GM18519 (cell line): Measurements from ENCODE around the gene PLEKHN1.
"Not testable (repeated sequence)": the region's sequence is repeated elsewhere in the genome, so short reads cannot be mapped to it uniquely, and the experiment has no call there.

Experiments
- ATAC-seq: cut with Tn5 transposase; IDR thresholded peaks from one replicate; pipeline ENCODE4 v1.9.1; 2021; ENCODE audit warnings: mild to moderate bottlenecking, moderate library complexity; ENCODE audit not compliant: unreplicated experiment, low FRiP score

The PLEKHN1 gene

GRCh38 chr1:971751-972506 is 5.6 kb downstream of the PLEKHN1 start:
- ATAC-seq, result no peak

GRCh38 chr1:972726-973458 is 6.6 kb downstream of the PLEKHN1 start:
- ATAC-seq, result no peak

- no peak for ATAC-seq
Measured at GRCh38 chr1:973459-974292, 7.4 kb downstream of the PLEKHN1 start.

- no peak for ATAC-seq
Measured at GRCh38 chr1:974293-974640, 8.0 kb downstream of the PLEKHN1 start.

GRCh38 chr1:974687-975328 is 8.5 kb downstream of the PLEKHN1 start:
- ATAC-seq, result no peak

GRCh38 chr1:975365-975764 is 9.1 kb downstream of the PLEKHN1 start:
- ATAC-seq, result no peak

GRCh38 chr1:975896-976683 is 9.8 kb downstream of the PLEKHN1 start:
- no peak for ATAC-seq

- not testable (repeated sequence) for ATAC-seq
Measured at GRCh38 chr1:976791-977190, 10.5 kb downstream of the PLEKHN1 start.

GRCh38 chr1:978069-978834 is 12.0 kb downstream of the PLEKHN1 start:
- no peak for ATAC-seq

- ATAC-seq, result no peak
Measured at GRCh38 chr1:978835-979743, 12.8 kb downstream of the PLEKHN1 start.

- no peak for ATAC-seq
Measured at GRCh38 chr1:979744-980072, 13.4 kb downstream of the PLEKHN1 start.

- ATAC-seq, result no peak
Measured at GRCh38 chr1:980137-980571, 13.9 kb downstream of the PLEKHN1 start.

- ATAC-seq, result no peak
Measured at GRCh38 chr1:980602-981395, 14.5 kb downstream of the PLEKHN1 start.

GRCh38 chr1:981491-981954 is 15.2 kb downstream of the PLEKHN1 start:
- no peak for ATAC-seq

- no peak for ATAC-seq
Measured at GRCh38 chr1:981955-982558, 15.8 kb downstream of the PLEKHN1 start, which contains the start of gene PERM1. Gene PERM1, minus strand, starts transcription at chr1:982093. Its CDS starts 1,064 bp downstream, at chr1:981029.

- ATAC-seq, result no peak
Measured at GRCh38 chr1:982765-983436, 16.6 kb downstream of the PLEKHN1 start.
